ENCODE measurements around the gene SV2C.
A peak's percentile ranks its signal among the peaks of the same experiment; 100 is the strongest.
"Not testable (repeated sequence)": the region's sequence is repeated elsewhere in the genome, so short reads cannot be mapped to it uniquely, and the experiment has no call there.

Gene SV2C

GRCh38 chr5:76209297-76209696 lies 126.1 kb downstream of the SV2C start:
- DNase-seq: no peak

- DNase-seq: no peak
These were observed 127.8 kb downstream of the SV2C start for GRCh38 chr5:76210946-76211345.

- DNase-seq: no peak
These were observed 130.7 kb downstream of the SV2C start for GRCh38 chr5:76213858-76214257.

GRCh38 chr5:76216748-76217147 lies 133.6 kb downstream of the SV2C start:
- no peak for DNase-seq

GRCh38 chr5:76219636-76220035 lies 136.5 kb downstream of the SV2C start:
- no peak for DNase-seq

GRCh38 chr5:76221311-76221710 lies 138.1 kb downstream of the SV2C start:
- DNase-seq: no peak

GRCh38 chr5:76222318-76222717 lies 139.1 kb downstream of the SV2C start:
- no peak for DNase-seq

GRCh38 chr5:76223696-76224095 lies 140.5 kb downstream of the SV2C start:
- DNase-seq: no peak

- no peak for DNase-seq
These were observed 141.7 kb downstream of the SV2C start for GRCh38 chr5:76224898-76225297.

GRCh38 chr5:76225336-76225735 lies 142.2 kb downstream of the SV2C start:
- no peak for DNase-seq

GRCh38 chr5:76229900-76230299 lies 146.7 kb downstream of the SV2C start:
- no peak for DNase-seq

GRCh38 chr5:76230711-76231285 lies 147.6 kb downstream of the SV2C start:
- DNase-seq: no peak

- DNase-seq: no peak
These were observed 151.5 kb downstream of the SV2C start for GRCh38 chr5:76234665-76235064.

GRCh38 chr5:76236684-76237083 lies 153.5 kb downstream of the SV2C start:
- no peak for DNase-seq

- no peak for DNase-seq
These were observed 157.2 kb downstream of the SV2C start for GRCh38 chr5:76240336-76240735.

- DNase-seq: not testable (repeated sequence)
These were observed 159.0 kb downstream of the SV2C start for GRCh38 chr5:76242155-76242554.

GRCh38 chr5:76245590-76245989 lies 162.4 kb downstream of the SV2C start:
- no peak for DNase-seq

- no peak for DNase-seq
These were observed 166.4 kb downstream of the SV2C start for GRCh38 chr5:76249621-76250020.

- DNase-seq: no peak
These were observed 167.3 kb downstream of the SV2C start for GRCh38 chr5:76250463-76250862.

GRCh38 chr5:76251656-76252055 lies 168.5 kb downstream of the SV2C start:
- DNase-seq: no peak

- no peak for DNase-seq
These were observed 169.3 kb downstream of the SV2C start for GRCh38 chr5:76252437-76252836.

GRCh38 chr5:76256116-76256889 lies 173.1 kb downstream of the SV2C start:
- peak; percentile 80 for DNase-seq

- no peak for DNase-seq
These were observed 174.1 kb downstream of the SV2C start for GRCh38 chr5:76257225-76257833.

GRCh38 chr5:76257897-76258296 lies 174.7 kb downstream of the SV2C start:
- DNase-seq: no peak
